MG63 (cell line): Measurements from ENCODE around the gene TBCD. TPM values are rescaled to one million over a fixed set of nuclear protein-coding genes. Genes with fewer than 3 reads are reported as not detected.

Source experiments
- DNase-seq: peaks from one replicate; pipeline ENCODE4 v3.0.0-alpha.2; 2020
- H3K27me3 ChIP-seq: fragments of 250-450 bp; sonication (Bioruptor Pico); 2 replicates; pipeline ENCODE4 v1.5.1; 2020; ENCODE audit warnings: mild to moderate bottlenecking, moderate library complexity
- H3K36me3 ChIP-seq: fragments of 250-450 bp; sonication (Bioruptor Pico); 2 replicates; pipeline ENCODE4 v1.5.1; 2020; ENCODE audit warnings: mild to moderate bottlenecking, moderate library complexity
- H3K4me3 ChIP-seq: fragments of 250-450 bp; sonication (Bioruptor Pico); 2 replicates; pipeline ENCODE4 v1.5.1; 2020; ENCODE audit warnings: mild to moderate bottlenecking, moderate library complexity
- H3K9me3 ChIP-seq: fragments of 250-450 bp; sonication (Bioruptor Pico); 2 replicates; pipeline ENCODE4 v1.5.1; 2020; ENCODE audit warnings: mild to moderate bottlenecking, moderate library complexity
- total RNA-seq: library from RNA; depleted of rRNA; stranded (reverse); fragments of >200 nt; shearing (Covaris generic); gene quantifications from 2 replicates; pipeline ENCODE4 v1.2.3, GENCODE V29; 2014; ENCODE audit warnings: low replicate concordance

The TBCD gene
- total RNA-seq, 1 experiment from 2014 or later = 73.6 TPM

- Histone ChIP-seq H3K36me3 (peaks cover 21% of the 10 kb centered on the region), H3K9me3 (no peaks in the 10 kb centered on the region), H3K4me3 (no peak overlapping the region), H3K27me3 (no peaks in the 10 kb centered on the region)
- DNase-seq = no peak
Observed at GRCh38 chr17:82810644-82811430, 59.0 kb downstream of the TBCD start.

GRCh38 chr17:82812058-82812457 lies 60.2 kb downstream of the TBCD start:
- Histone ChIP-seq H3K4me3 (no peak overlapping the region), H3K36me3 (peaks cover 27% of the 10 kb centered on the region), H3K27me3 (no peaks in the 10 kb centered on the region), H3K9me3 (no peaks in the 10 kb centered on the region)
- DNase-seq = no peak

- no peak overlapping the region for H3K4me3 ChIP-seq
- H3K36me3 ChIP-seq = peaks cover 33% of the 10 kb centered on the region
- no peaks in the 10 kb centered on the region for H3K9me3 ChIP-seq
- H3K27me3 ChIP-seq = no peaks in the 10 kb centered on the region
- DNase-seq = no peak
Observed at GRCh38 chr17:82812601-82813000, 60.7 kb downstream of the TBCD start.

- no peak for DNase-seq
- Histone ChIP-seq H3K27me3 (no peaks in the 10 kb centered on the region), H3K36me3 (peaks cover 42% of the 10 kb centered on the region), H3K9me3 (peaks cover under 1% of the 10 kb centered on the region; the same call in 1 of the 2 replicates), H3K4me3 (no peak overlapping the region)
Observed at GRCh38 chr17:82813299-82814051, 61.6 kb downstream of the TBCD start.

- Histone ChIP-seq H3K36me3 (peaks cover 51% of the 10 kb centered on the region), H3K9me3 (peaks cover 12% of the 10 kb centered on the region), H3K4me3 (no peak overlapping the region), H3K27me3 (no peaks in the 10 kb centered on the region)
- DNase-seq = no peak
Observed at GRCh38 chr17:82814834-82815233, 63.0 kb downstream of the TBCD start.

- no peak for DNase-seq
- Histone ChIP-seq H3K27me3 (no peaks in the 10 kb centered on the region), H3K4me3 (no peak overlapping the region), H3K36me3 (peaks cover 56% of the 10 kb centered on the region), H3K9me3 (peaks cover 17% of the 10 kb centered on the region)
Observed at GRCh38 chr17:82815354-82815753, 63.5 kb downstream of the TBCD start.

GRCh38 chr17:82815790-82816305 lies 64.0 kb downstream of the TBCD start:
- no peak for DNase-seq
- Histone ChIP-seq H3K36me3 (peaks cover 59% of the 10 kb centered on the region), H3K27me3 (no peaks in the 10 kb centered on the region), H3K9me3 (peaks cover 18% of the 10 kb centered on the region), H3K4me3 (no peak overlapping the region)

- DNase-seq = no peak
- H3K36me3 ChIP-seq = peaks cover 64% of the 10 kb centered on the region
- H3K4me3 ChIP-seq = no peak overlapping the region
Observed at GRCh38 chr17:82816358-82816757, 64.5 kb downstream of the TBCD start.

GRCh38 chr17:82817947-82818346 lies 66.1 kb downstream of the TBCD start:
- Histone ChIP-seq H3K4me3 (no peak overlapping the region), H3K36me3 (peaks cover 64% of the 10 kb centered on the region), H3K9me3 (peaks cover 18% of the 10 kb centered on the region), H3K27me3 (no peaks in the 10 kb centered on the region)
- DNase-seq = no peak

More at GRCh38 chr17:82816358-82816757, 64.5 kb downstream of the TBCD start:
- Histone ChIP-seq H3K27me3 (no peaks in the 10 kb centered on the region), H3K9me3 (peaks cover 18% of the 10 kb centered on the region)

GRCh38 chr17:82820278-82821251 lies 68.7 kb downstream of the TBCD start:
- H3K9me3 ChIP-seq = peaks cover 18% of the 10 kb centered on the region
- peaks cover 60% of the 10 kb centered on the region for H3K36me3 ChIP-seq
- DNase-seq = no peak
- no peak overlapping the region for H3K4me3 ChIP-seq
- no peaks in the 10 kb centered on the region for H3K27me3 ChIP-seq

GRCh38 chr17:82821554-82821953 lies 69.7 kb downstream of the TBCD start:
- Histone ChIP-seq H3K4me3 (no peak overlapping the region), H3K27me3 (no peaks in the 10 kb centered on the region), H3K9me3 (peaks cover 18% of the 10 kb centered on the region), H3K36me3 (peaks cover 53% of the 10 kb centered on the region)
- DNase-seq = no peak

GRCh38 chr17:82822281-82822680 lies 70.4 kb downstream of the TBCD start:
- Histone ChIP-seq H3K9me3 (peaks cover 18% of the 10 kb centered on the region), H3K36me3 (peaks cover 53% of the 10 kb centered on the region), H3K4me3 (no peak overlapping the region), H3K27me3 (no peaks in the 10 kb centered on the region)
- no peak for DNase-seq

- DNase-seq = no peak
- Histone ChIP-seq H3K27me3 (no peaks in the 10 kb centered on the region), H3K4me3 (no peak overlapping the region), H3K36me3 (peaks cover 48% of the 10 kb centered on the region), H3K9me3 (peaks cover 18% of the 10 kb centered on the region)
Observed at GRCh38 chr17:82823004-82823403, 71.1 kb downstream of the TBCD start.

- Histone ChIP-seq H3K27me3 (no peaks in the 10 kb centered on the region), H3K9me3 (no peaks in the 10 kb centered on the region), H3K36me3 (peaks cover 28% of the 10 kb centered on the region), H3K4me3 (no peak overlapping the region)
- DNase-seq = no peak
Observed at GRCh38 chr17:82825540-82826124, 73.8 kb downstream of the TBCD start.

GRCh38 chr17:82826211-82826610 lies 74.3 kb downstream of the TBCD start:
- no peak for DNase-seq
- H3K36me3 ChIP-seq = peaks cover 23% of the 10 kb centered on the region

GRCh38 chr17:82826956-82827355 lies 75.1 kb downstream of the TBCD start:
- DNase-seq = no peak
- H3K9me3 ChIP-seq = no peaks in the 10 kb centered on the region

More at GRCh38 chr17:82826211-82826610, 74.3 kb downstream of the TBCD start:
- no peaks in the 10 kb centered on the region for H3K9me3 ChIP-seq
- H3K27me3 ChIP-seq = no peaks in the 10 kb centered on the region
- H3K4me3 ChIP-seq = no peak overlapping the region

More at GRCh38 chr17:82826956-82827355, 75.1 kb downstream of the TBCD start:
- no peaks in the 10 kb centered on the region for H3K27me3 ChIP-seq
- H3K4me3 ChIP-seq = no peak overlapping the region
- peaks cover 16% of the 10 kb centered on the region for H3K36me3 ChIP-seq
